ENCODE measurements around the gene RABGAP1L. TPM values are rescaled to one million over a fixed set of nuclear protein-coding genes. Genes with fewer than 3 reads are reported as not detected.

The RABGAP1L gene
- total RNA-seq, 1 experiment from 2014 or later: 57.4 TPM

GRCh38 chr1:174415506-174415905 lies 256.2 kb downstream of the RABGAP1L start:
- Histone ChIP-seq H3K4me2 (no peak overlapping the region), H3F3A (ENCODE audit: insufficient read depth, low read depth) (no peaks in the 10 kb centered on the region), H2AFZ (no peak overlapping the region), H3K79me2 (ENCODE audit: low read depth) (no peaks in the 10 kb centered on the region), H3K27me3 (ENCODE audit: insufficient read depth, low read depth) (no peaks in the 10 kb centered on the region), H3K9me2 (ENCODE audit: insufficient read depth) (no peaks in the 10 kb centered on the region), H3K4me3 (no peak overlapping the region), H3K36me3 (ENCODE audit: low read depth) (no peaks in the 10 kb centered on the region), H4K20me1 (ENCODE audit: insufficient read depth) (no peaks in the 10 kb centered on the region), H3K4me1 (replicated peaks; ENCODE audit: insufficient read depth) (no peaks in the 10 kb centered on the region), H3K9me3 (ENCODE audit: insufficient read depth, low read depth) (no peaks in the 10 kb centered on the region; the same call in 1 of the 2 replicates), H3K27ac (no peak overlapping the region)
- ChIA-PET CTCF (no interaction called here), POLR2A (ENCODE audit: unreplicated experiment) (no interaction called here)
- intact Hi-C loops (cut with micrococcal nuclease; ENCODE audit: unreplicated experiment): no loop called here
- no peak for DNase-seq
- BruUV-seq (replicated peaks): no TSS peak
- TF ChIP-seq CTCF (conservative IDR thresholded peaks at IDR 0.05) (no peak), EZH2 (IDR thresholded peaks at IDR 0.05; ENCODE audit: low read depth) (no peak)

- no TSS peak for BruUV-seq (replicated peaks)
- DNase-seq: no peak
- Histone ChIP-seq H3K36me3 (ENCODE audit: low read depth) (no peaks in the 10 kb centered on the region), H3K79me2 (ENCODE audit: low read depth) (no peaks in the 10 kb centered on the region), H3K27me3 (ENCODE audit: insufficient read depth, low read depth) (no peaks in the 10 kb centered on the region), H2AFZ (no peak overlapping the region), H3F3A (ENCODE audit: insufficient read depth, low read depth) (no peaks in the 10 kb centered on the region), H3K4me2 (no peak overlapping the region), H3K9me3 (ENCODE audit: insufficient read depth, low read depth) (no peaks in the 10 kb centered on the region), H4K20me1 (ENCODE audit: insufficient read depth) (no peaks in the 10 kb centered on the region), H3K27ac (no peak overlapping the region), H3K4me3 (no peak overlapping the region), H3K9me2 (ENCODE audit: insufficient read depth) (no peaks in the 10 kb centered on the region), H3K4me1 (replicated peaks; ENCODE audit: insufficient read depth) (no peaks in the 10 kb centered on the region)
- POLR2A ChIA-PET (ENCODE audit: unreplicated experiment): no interaction called here
- TF ChIP-seq CTCF (conservative IDR thresholded peaks at IDR 0.05): no peak
- no peak for TF ChIP-seq EZH2 (IDR thresholded peaks at IDR 0.05; ENCODE audit: low read depth)
- CTCF ChIA-PET: no interaction called here
- intact Hi-C loops (cut with micrococcal nuclease; ENCODE audit: unreplicated experiment): no loop called here
Observed at GRCh38 chr1:174417921-174418320, 258.6 kb downstream of the RABGAP1L start.

GRCh38 chr1:174425121-174425520 lies 265.8 kb downstream of the RABGAP1L start:
- intact Hi-C loops (cut with micrococcal nuclease; ENCODE audit: unreplicated experiment): no loop called here
- no peaks in the 10 kb centered on the region for H4K20me1 ChIP-seq (ENCODE audit: insufficient read depth)
- no peak overlapping the region for H3K4me2 ChIP-seq
- no peaks in the 10 kb centered on the region for H3K9me2 ChIP-seq (ENCODE audit: insufficient read depth)
- no peak overlapping the region for H2AFZ ChIP-seq
- TF ChIP-seq EZH2 (IDR thresholded peaks at IDR 0.05; ENCODE audit: low read depth) (no peak), CTCF (conservative IDR thresholded peaks at IDR 0.05) (no peak)
- BruUV-seq (replicated peaks): no TSS peak
- H3K36me3 ChIP-seq (ENCODE audit: low read depth): no peaks in the 10 kb centered on the region
- H3K79me2 ChIP-seq (ENCODE audit: low read depth): no peaks in the 10 kb centered on the region
- CTCF ChIA-PET: no interaction called here
- no peaks in the 10 kb centered on the region for H3K27me3 ChIP-seq (ENCODE audit: insufficient read depth, low read depth)
- no peaks in the 10 kb centered on the region for H3K4me1 ChIP-seq (replicated peaks; ENCODE audit: insufficient read depth)
- H3K27ac ChIP-seq: no peak overlapping the region
- H3K9me3 ChIP-seq (ENCODE audit: insufficient read depth, low read depth): no peaks in the 10 kb centered on the region
- no peak overlapping the region for H3K4me3 ChIP-seq
- POLR2A ChIA-PET (ENCODE audit: unreplicated experiment): no interaction called here
- no peaks in the 10 kb centered on the region; the same call in 1 of the 2 replicates for H3F3A ChIP-seq (ENCODE audit: insufficient read depth, low read depth)
- no peak for DNase-seq
